Memory B cell (primary cell): ENCODE results near the gene KCNN3.
A peak's percentile ranks its signal among the peaks of the same experiment; 100 is the strongest.

Experiments used
- ATAC-seq: fragments of 150-1000 bp; cut with Tn5 transposase; 2 replicates; pipeline ENCODE4 v1.10.0; 2021; ENCODE audit warnings: low read depth, mild to moderate bottlenecking, moderate library complexity
- DNase-seq, 2 donors: peaks; one replicate each; pipeline ENCODE4 v3.0.0; 2022; ENCODE audit warnings: low spot score in 2 of 2
- H3K27ac Mint-ChIP-seq: one replicate; pipeline ENCODE4 v1.8.0; 2022; ENCODE audit warnings: mild to moderate bottlenecking, moderate library complexity, mixed read lengths
- H3K27me3 Mint-ChIP-seq: one replicate; pipeline ENCODE4 v1.8.0; 2022; ENCODE audit warnings: mixed read lengths
- H3K36me3 Mint-ChIP-seq: one replicate; pipeline ENCODE4 v1.8.0; 2022; ENCODE audit warnings: mild to moderate bottlenecking, mixed read lengths
- H3K4me1 Mint-ChIP-seq: one replicate; pipeline ENCODE4 v1.8.0; 2022; ENCODE audit warnings: mixed read lengths
- H3K4me3 Mint-ChIP-seq: one replicate; pipeline ENCODE4 v1.8.0; 2022; ENCODE audit warnings: mild to moderate bottlenecking, moderate library complexity, mixed read lengths
- H3K9me3 Mint-ChIP-seq: one replicate; pipeline ENCODE4 v1.8.0; 2022; ENCODE audit warnings: mixed read lengths

Gene KCNN3

DNA sequence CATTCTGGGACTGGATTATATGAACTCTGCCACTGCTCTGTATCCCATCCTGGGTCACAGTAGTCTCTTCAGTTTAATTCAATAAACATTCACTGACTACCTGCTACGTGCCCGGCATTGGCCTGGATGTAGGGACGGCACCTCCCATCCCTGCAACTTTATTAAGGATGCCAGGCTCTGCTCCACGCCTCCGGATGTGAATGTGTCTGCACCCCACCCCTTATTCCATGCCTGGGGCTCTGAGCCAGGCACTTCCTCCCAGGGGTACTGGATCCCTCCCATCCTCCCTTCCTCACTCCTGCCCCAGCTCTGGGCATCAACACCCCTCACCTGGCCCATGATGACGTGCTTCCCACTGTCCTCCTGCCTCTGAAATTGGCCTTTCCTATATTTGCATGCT lies 53.7 kb downstream of the KCNN3 start:
- Mint-ChIP-seq H3K9me3 (no peaks in the 10 kb centered on the region), H3K36me3 (no peaks in the 10 kb centered on the region), H3K4me3 (no peak overlapping the region), H3K4me1 (peaks cover 7% of the 10 kb centered on the region), H3K27ac (no peak overlapping the region), H3K27me3 (peaks cover 4% of the 10 kb centered on the region)
- DNase-seq (no peak), ATAC-seq (no peak)

GRCh38 chr1:154813846-154814505 lies 56.1 kb downstream of the KCNN3 start:
- H3K36me3 Mint-ChIP-seq, result no peaks in the 10 kb centered on the region
- peaks cover 1% of the 10 kb centered on the region for H3K4me1 Mint-ChIP-seq
- H3K4me3 Mint-ChIP-seq, result no peak overlapping the region
- no peak for DNase-seq
- H3K9me3 Mint-ChIP-seq, result no peaks in the 10 kb centered on the region
- H3K27ac Mint-ChIP-seq, result no peak overlapping the region
- peaks cover 10% of the 10 kb centered on the region for H3K27me3 Mint-ChIP-seq
- ATAC-seq, result no peak

DNA sequence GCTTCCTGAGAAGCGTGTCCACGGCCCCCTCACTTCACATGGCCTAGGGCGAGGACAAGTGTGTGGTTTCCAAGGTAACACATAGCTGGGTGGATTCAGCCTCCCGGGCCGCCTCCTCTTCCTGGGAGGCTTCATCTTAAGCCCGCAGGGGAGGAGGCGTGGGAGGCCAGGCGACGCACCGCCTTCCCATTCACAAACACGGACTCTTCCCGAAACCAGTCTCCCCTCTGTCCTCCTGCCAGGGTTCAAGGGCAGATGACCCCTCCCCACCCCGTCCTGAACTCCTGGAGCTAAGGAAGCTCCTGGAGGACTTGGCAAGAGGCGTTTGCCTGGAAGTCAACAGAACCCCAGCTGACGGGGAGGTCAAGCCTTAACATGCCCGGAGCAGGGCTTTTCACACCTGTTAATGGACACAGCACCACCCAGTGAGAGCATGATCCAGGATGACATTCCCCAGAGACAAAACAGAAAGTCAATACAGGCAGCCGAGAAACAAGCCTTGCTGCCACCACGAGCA lies 56.7 kb downstream of the KCNN3 start:
- Mint-ChIP-seq H3K36me3 (no peaks in the 10 kb centered on the region), H3K9me3 (no peaks in the 10 kb centered on the region), H3K4me1 (peaks cover 5% of the 10 kb centered on the region), H3K27ac (no peak overlapping the region), H3K4me3 (no peak overlapping the region), H3K27me3 (peaks cover 12% of the 10 kb centered on the region)
- no peak for DNase-seq
- no peak for ATAC-seq

- DNase-seq (no peak), ATAC-seq (no peak)
- Mint-ChIP-seq H3K27ac (no peak overlapping the region), H3K9me3 (no peaks in the 10 kb centered on the region), H3K36me3 (no peaks in the 10 kb centered on the region), H3K4me1 (peaks cover 8% of the 10 kb centered on the region), H3K27me3 (peaks cover 17% of the 10 kb centered on the region), H3K4me3 (no peak overlapping the region)
Observed at GRCh38 chr1:154812877-154813276, 57.2 kb downstream of the KCNN3 start.

GRCh38 chr1:154810571-154810970 lies 59.5 kb downstream of the KCNN3 start:
- DNase-seq, result no peak
- peaks cover 19% of the 10 kb centered on the region for H3K27me3 Mint-ChIP-seq
- ATAC-seq, result no peak
- no peaks in the 10 kb centered on the region for H3K9me3 Mint-ChIP-seq
- H3K4me1 Mint-ChIP-seq, result peaks cover 15% of the 10 kb centered on the region
- no peak overlapping the region for H3K4me3 Mint-ChIP-seq
- H3K27ac Mint-ChIP-seq, result no peak overlapping the region
- H3K36me3 Mint-ChIP-seq, result no peaks in the 10 kb centered on the region

DNA sequence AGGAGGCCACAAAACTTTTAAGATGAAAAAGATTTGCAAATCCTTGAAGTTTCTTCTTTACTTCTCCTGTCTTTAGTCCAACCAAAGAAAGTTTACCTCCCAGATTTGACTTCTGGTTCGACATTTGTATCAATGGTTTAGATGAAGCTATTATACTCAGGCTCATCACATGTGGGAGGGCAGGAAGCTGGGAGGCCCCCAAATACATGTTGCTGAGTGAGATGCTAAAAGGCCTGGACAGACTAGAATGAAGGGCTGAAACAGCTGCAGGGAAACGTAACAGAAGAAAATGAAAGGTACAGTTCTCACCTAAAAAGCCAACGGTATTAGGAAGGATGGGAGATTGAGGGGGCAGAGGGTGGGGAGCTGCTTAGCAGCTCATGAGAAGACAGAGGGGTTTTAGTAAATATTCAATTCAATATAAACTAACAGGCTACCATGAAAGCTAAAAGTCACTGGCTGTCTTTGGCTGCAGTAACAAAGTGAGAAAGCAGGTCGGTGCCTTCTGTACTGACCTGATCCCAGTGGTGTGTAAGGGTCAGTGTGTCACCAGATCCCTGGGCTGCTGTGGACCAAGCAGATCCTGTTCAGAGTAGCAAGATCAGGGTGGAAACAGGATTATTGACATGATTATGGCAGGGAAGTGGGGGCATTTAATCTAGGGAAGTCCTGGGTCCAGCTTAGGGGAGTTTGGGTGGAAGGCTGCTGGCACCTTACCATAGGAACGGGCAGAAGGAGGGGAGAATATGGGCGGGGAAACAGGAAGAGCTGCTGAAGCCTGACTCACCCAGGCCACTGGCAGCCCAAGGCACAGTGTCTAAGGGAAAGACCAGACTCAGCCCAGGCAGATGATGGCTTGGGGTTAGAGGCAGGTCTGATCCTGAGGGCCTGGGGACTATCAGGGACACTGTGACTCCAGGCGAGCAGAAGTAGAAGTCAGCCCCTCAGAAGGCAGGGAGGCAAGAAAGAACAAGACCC lies 60.4 kb downstream of the KCNN3 start:
- Mint-ChIP-seq H3K27ac (no peak overlapping the region), H3K9me3 (no peaks in the 10 kb centered on the region), H3K4me3 (no peak overlapping the region), H3K4me1 (peaks cover 15% of the 10 kb centered on the region), H3K36me3 (no peaks in the 10 kb centered on the region), H3K27me3 (peaks cover 22% of the 10 kb centered on the region)
- no peak for ATAC-seq
- no peak for DNase-seq

- Mint-ChIP-seq H3K36me3 (no peaks in the 10 kb centered on the region), H3K27me3 (peaks cover 27% of the 10 kb centered on the region), H3K4me1 (peaks cover 15% of the 10 kb centered on the region), H3K9me3 (no peaks in the 10 kb centered on the region), H3K4me3 (no peak overlapping the region), H3K27ac (no peak overlapping the region)
- no peak for ATAC-seq
- DNase-seq, result no peak
Observed at GRCh38 chr1:154808909-154809262, 61.2 kb downstream of the KCNN3 start.

- Mint-ChIP-seq H3K9me3 (no peaks in the 10 kb centered on the region), H3K27me3 (peaks cover 25% of the 10 kb centered on the region), H3K36me3 (no peaks in the 10 kb centered on the region), H3K27ac (no peak overlapping the region), H3K4me3 (no peak overlapping the region), H3K4me1 (peaks cover 15% of the 10 kb centered on the region)
- ATAC-seq, result no peak
- DNase-seq, result no peak
Observed at GRCh38 chr1:154808261-154808908, 61.7 kb downstream of the KCNN3 start.

- ATAC-seq, result peak; percentile 95
Observed at GRCh38 chr1:154807048-154807591, 63.0 kb downstream of the KCNN3 start.

DNA sequence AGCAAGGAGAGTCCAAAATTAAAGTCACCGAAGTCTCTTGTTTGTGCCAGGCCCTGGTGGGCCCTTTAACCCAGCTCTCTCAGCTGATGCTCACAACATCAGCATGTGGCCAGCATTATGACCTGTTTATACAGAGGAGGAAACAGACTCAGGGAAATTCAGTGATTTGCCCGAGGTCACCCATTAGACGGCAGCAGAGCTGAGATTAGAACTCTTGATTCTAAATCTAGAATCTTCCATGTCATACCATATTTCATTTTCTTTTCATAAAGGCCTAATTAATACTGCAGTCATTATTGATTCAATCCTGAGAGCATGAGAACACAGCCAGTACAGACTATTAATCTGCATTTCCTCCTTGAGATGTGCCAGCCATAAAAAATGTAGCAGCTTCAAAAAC lies 63.7 kb downstream of the KCNN3 start:
- H3K4me1 Mint-ChIP-seq, result peaks cover 15% of the 10 kb centered on the region
- no peak overlapping the region for H3K4me3 Mint-ChIP-seq
- H3K27me3 Mint-ChIP-seq, result peaks cover 27% of the 10 kb centered on the region
- no peaks in the 10 kb centered on the region for H3K36me3 Mint-ChIP-seq
- H3K9me3 Mint-ChIP-seq, result no peaks in the 10 kb centered on the region
- H3K27ac Mint-ChIP-seq, result no peak overlapping the region
- ATAC-seq, result no peak
- DNase-seq, result no peak

More at GRCh38 chr1:154807048-154807591, 63.0 kb downstream of the KCNN3 start:
- Mint-ChIP-seq H3K4me3 (no peak overlapping the region), H3K27me3 (peaks cover 25% of the 10 kb centered on the region), H3K4me1 (peaks cover 15% of the 10 kb centered on the region), H3K27ac (no peak overlapping the region), H3K36me3 (no peaks in the 10 kb centered on the region), H3K9me3 (no peaks in the 10 kb centered on the region)
- DNase-seq, result peak in 1 of 2 donors; percentile 24

- no peak for DNase-seq
- Mint-ChIP-seq H3K36me3 (no peaks in the 10 kb centered on the region), H3K27me3 (peaks cover 17% of the 10 kb centered on the region), H3K9me3 (no peaks in the 10 kb centered on the region), H3K4me1 (peaks cover 9% of the 10 kb centered on the region), H3K27ac (no peak overlapping the region), H3K4me3 (no peak overlapping the region)
- ATAC-seq, result no peak
Observed at GRCh38 chr1:154802982-154803920, 66.8 kb downstream of the KCNN3 start.

DNA sequence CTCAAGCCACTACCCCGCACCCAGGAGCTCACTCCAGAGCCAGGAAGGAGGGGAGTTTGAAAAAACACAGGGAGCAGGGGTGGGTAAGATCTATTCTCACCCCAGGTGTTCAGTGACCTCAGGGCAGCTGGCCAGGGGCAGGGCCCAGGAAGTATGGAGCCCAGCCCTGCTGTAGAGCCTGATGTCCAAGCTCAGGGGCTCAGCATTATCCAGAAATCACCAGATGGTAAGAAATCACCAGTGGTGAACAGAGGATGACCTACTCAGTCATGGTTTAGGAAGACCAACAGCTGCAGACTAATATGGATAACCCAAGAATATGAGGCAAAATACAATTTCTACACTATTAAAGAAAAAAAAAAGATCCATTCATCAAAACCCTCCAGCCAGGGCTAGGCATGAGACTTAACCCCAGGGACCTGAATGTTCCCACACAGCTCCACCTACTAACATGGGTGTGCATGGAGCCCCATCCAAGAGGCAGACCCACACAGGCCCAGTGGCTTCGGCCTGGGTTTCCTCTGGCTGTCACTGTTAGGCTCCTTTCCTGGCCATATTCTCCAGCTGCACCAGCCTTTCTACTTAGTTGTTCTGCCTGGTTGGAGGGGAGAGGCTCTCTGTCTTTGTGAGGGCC lies 67.6 kb downstream of the KCNN3 start:
- peaks cover 12% of the 10 kb centered on the region for H3K27me3 Mint-ChIP-seq
- no peaks in the 10 kb centered on the region for H3K36me3 Mint-ChIP-seq
- H3K27ac Mint-ChIP-seq, result no peak overlapping the region

More for the DNA sequence above, 67.6 kb downstream of the KCNN3 start:
- H3K4me3 Mint-ChIP-seq, result no peak overlapping the region
- no peak for DNase-seq
- H3K9me3 Mint-ChIP-seq, result no peaks in the 10 kb centered on the region
- H3K4me1 Mint-ChIP-seq, result peaks cover 7% of the 10 kb centered on the region
- no peak for ATAC-seq
